Body of pancreas (tissue), 4 donors: Measurements from ENCODE around the gene TMEM204.

Source experiments
- CTCF ChIP-seq, 7 experiments: fragments of 450-650 bp in 4 of 7; fragments of 200-600 bp in 3 of 7; sonication (generic) in 3 of 7; IDR thresholded peaks; one replicate each; pipeline ENCODE4 v1.5.1; 2016 to 2019; ENCODE audit warnings: antibody characterized with exemption in 7 of 7
- POLR2A ChIP-seq, 3 donors: fragments of 450-650 bp; IDR thresholded peaks; one replicate each; pipeline ENCODE4 v1.6.1; 2016; ENCODE audit warnings: antibody characterized with exemption in 3 of 3, mild to moderate bottlenecking in 2 of 3

- TF ChIP-seq CTCF (IDR thresholded peaks at IDR 0.05) (no peak), POLR2A (IDR thresholded peaks at IDR 0.05) (no peak)
Observed at GRCh38 chr16:1551166-1551565, 17.7 kb downstream of the TMEM204 start.
